SU-DHL-6 (cell line): Measurements from ENCODE around the gene LRRC4C.

ENCODE experiments used
- H2AFZ ChIP-seq: fragments of 200-600 bp; sonication (generic); 2 replicates; pipeline ENCODE4 v1.6.1; 2014; ENCODE audit warnings: low read depth, mild to moderate bottlenecking, moderate library complexity, mixed read lengths, antibody characterized with exemption, low read length; ENCODE audit not compliant: severe bottlenecking
- H3F3A ChIP-seq: fragments of 200-600 bp; shearing (Covaris generic); 2 replicates; pipeline ENCODE4 v1.6.0; 2016; ENCODE audit warnings: antibody characterized with exemption, mild to moderate bottlenecking; ENCODE audit not compliant: insufficient read depth
- H3K27ac ChIP-seq: fragments of 200-600 bp; sonication (generic); 2 replicates; pipeline ENCODE4 v1.5.1; 2016; ENCODE audit warnings: low read depth, mild to moderate bottlenecking, low read length, moderate library complexity, mixed read lengths
- H3K27me3 ChIP-seq: fragments of 200-600 bp; sonication (generic), shearing (Covaris generic); 2 replicates; pipeline ENCODE4 v1.6.0; 2014; ENCODE audit warnings: mild to moderate bottlenecking, low read length
- H3K36me3 ChIP-seq: fragments of 200-600 bp; sonication (generic); 2 replicates; pipeline ENCODE4 v1.6.1; 2014; ENCODE audit warnings: mild to moderate bottlenecking, low read length, mixed read lengths
- H3K4me2 ChIP-seq: fragments of 300-600, 200-600 bp; shearing (Covaris generic), sonication (generic); 2 replicates; pipeline ENCODE4 v1.6.0; 2014; ENCODE audit warnings: low read length, low read depth, mild to moderate bottlenecking; ENCODE audit not compliant: poor library complexity, severe bottlenecking
- H3K4me3 ChIP-seq: fragments of 200-600 bp; sonication (generic); 2 replicates; pipeline ENCODE4 v1.5.1; 2014; ENCODE audit warnings: antibody characterized with exemption, low read length, mild to moderate bottlenecking, mixed read lengths; ENCODE audit not compliant: insufficient read depth, poor library complexity, severe bottlenecking
- H3K79me2 ChIP-seq: fragments of 200-600 bp; sonication (generic); 2 replicates; pipeline ENCODE4 v1.6.1; 2014; ENCODE audit warnings: mild to moderate bottlenecking, low read length, moderate library complexity; ENCODE audit not compliant: insufficient read depth
- H3K9ac ChIP-seq: fragments of 200-600 bp; sonication (generic); 2 replicates; pipeline ENCODE4 v1.7.0; 2014; ENCODE audit warnings: mild to moderate bottlenecking, low read length
- H3K9me2 ChIP-seq: fragments of 200-600 bp; sonication (generic); replicated peaks from 2 replicates; pipeline ENCODE4 v1.6.1; 2014; ENCODE audit warnings: low read length; ENCODE audit not compliant: insufficient read depth
- H3K9me3 ChIP-seq: fragments of 200-600 bp; sonication (generic); 2 replicates; pipeline ENCODE4 v1.6.1; 2014; ENCODE audit warnings: low read length, mixed read lengths; ENCODE audit not compliant: insufficient read depth
- H4K20me1 ChIP-seq: fragments of 200-600 bp; sonication (generic); 2 replicates; pipeline ENCODE4 v1.6.1; 2014; ENCODE audit warnings: low read depth, mild to moderate bottlenecking, antibody characterized with exemption, low read length, moderate library complexity, mixed read lengths
- CTCF ChIP-seq: fragments of 200-600 bp; sonication (generic); IDR thresholded peaks from one replicate; pipeline ENCODE4 v1.5.1; 2017; ENCODE audit warnings: antibody characterized with exemption, mild to moderate bottlenecking, low read length, moderate library complexity; ENCODE audit not compliant: insufficient read depth, poor library complexity, severe bottlenecking
- EZH2phosphoT487 ChIP-seq: fragments of 200-600 bp; sonication (generic), shearing (Covaris generic); conservative IDR thresholded peaks from 2 replicates; pipeline ENCODE4 v1.6.1; 2018; ENCODE audit warnings: mild to moderate bottlenecking, antibody characterized with exemption, low read length, moderate library complexity, mixed read lengths

LRRC4C gene

GRCh38 chr11:41235668-41236067, 223.8 kb downstream of the LRRC4C start:
- TF ChIP-seq EZH2phosphoT487 (no peak), CTCF (no peak)
- Histone ChIP-seq H3K9me2 (no peaks in the 10 kb centered on the region), H3K4me2 (no peak overlapping the region), H3K4me3 (no peak overlapping the region), H3F3A (no peaks in the 10 kb centered on the region), H2AFZ (no peak overlapping the region), H3K9me3 (no peaks in the 10 kb centered on the region), H3K27ac (no peak overlapping the region), H3K9ac (no peak overlapping the region), H3K36me3 (no peaks in the 10 kb centered on the region), H3K27me3 (no peaks in the 10 kb centered on the region), H4K20me1 (no peaks in the 10 kb centered on the region), H3K79me2 (no peaks in the 10 kb centered on the region)

GRCh38 chr11:41225856-41226633, 233.4 kb downstream of the LRRC4C start:
- no peak overlapping the region for H3K9ac ChIP-seq
- H3K79me2 ChIP-seq = no peaks in the 10 kb centered on the region
- H3K4me3 ChIP-seq = no peak overlapping the region
- H2AFZ ChIP-seq = no peak overlapping the region
- TF ChIP-seq EZH2phosphoT487 (no peak), CTCF (no peak)
- no peaks in the 10 kb centered on the region for H3F3A ChIP-seq
- H3K27me3 ChIP-seq = no peaks in the 10 kb centered on the region
- no peaks in the 10 kb centered on the region for H3K36me3 ChIP-seq
- H3K4me2 ChIP-seq = no peak overlapping the region
- H4K20me1 ChIP-seq = no peaks in the 10 kb centered on the region
- no peaks in the 10 kb centered on the region for H3K9me3 ChIP-seq
- H3K27ac ChIP-seq = no peak overlapping the region
- no peaks in the 10 kb centered on the region for H3K9me2 ChIP-seq

GRCh38 chr11:41222236-41222635, 237.2 kb downstream of the LRRC4C start:
- Histone ChIP-seq H4K20me1 (no peaks in the 10 kb centered on the region), H3F3A (no peaks in the 10 kb centered on the region), H2AFZ (no peak overlapping the region), H3K36me3 (no peaks in the 10 kb centered on the region), H3K4me2 (no peak overlapping the region), H3K4me3 (no peak overlapping the region), H3K27me3 (no peaks in the 10 kb centered on the region), H3K9me2 (no peaks in the 10 kb centered on the region), H3K79me2 (no peaks in the 10 kb centered on the region), H3K9ac (no peak overlapping the region), H3K27ac (no peak overlapping the region), H3K9me3 (no peaks in the 10 kb centered on the region)
- TF ChIP-seq EZH2phosphoT487 = no peak
- no peak for TF ChIP-seq CTCF
